H9 (cell line): ENCODE data around the gene INTS15. TPM values are rescaled to one million over a fixed set of nuclear protein-coding genes. Genes with fewer than 3 reads are reported as not detected.

Experiments used
- DNase-seq: peaks from one replicate; pipeline ENCODE4 v3.0.0-alpha.2; 2017
- H2AFZ ChIP-seq: one replicate; pipeline ENCODE4 v1.6.1; 2013; ENCODE audit warnings: mild to moderate bottlenecking, low read length, control low read depth, moderate library complexity
- H2AK5ac ChIP-seq: 2 replicates; pipeline ENCODE4 v1.6.1; 2013; ENCODE audit warnings: low read length, control low read depth, mixed read lengths; ENCODE audit not compliant: insufficient read length
- H2BK120ac ChIP-seq: one replicate; pipeline ENCODE4 v1.6.1; 2013; ENCODE audit warnings: low read depth, mild to moderate bottlenecking, low read length, control low read depth, inconsistent platforms; ENCODE audit not compliant: poor library complexity, severe bottlenecking
- H2BK12ac ChIP-seq: 2 replicates; pipeline ENCODE4 v1.6.1; 2013; ENCODE audit warnings: low read length, control low read depth, mixed read lengths, low read depth; ENCODE audit not compliant: insufficient read length
- H2BK15ac ChIP-seq: 2 replicates; pipeline ENCODE4 v1.6.1; 2013; ENCODE audit warnings: low read depth, low read length, control low read depth
- H2BK20ac ChIP-seq: one replicate; pipeline ENCODE4 v1.6.1; 2013; ENCODE audit warnings: low read depth, mild to moderate bottlenecking, low read length, control low read depth, inconsistent platforms; ENCODE audit not compliant: poor library complexity, severe bottlenecking
- H2BK5ac ChIP-seq: 2 replicates; pipeline ENCODE4 v1.6.1; 2013; ENCODE audit warnings: low read length, control low read depth, mixed read lengths; ENCODE audit not compliant: insufficient read length
- H3K14ac ChIP-seq: 2 replicates; pipeline ENCODE4 v1.6.1; 2013; ENCODE audit warnings: low read length, control low read depth; ENCODE audit not compliant: insufficient read depth
- H3K18ac ChIP-seq: 2 replicates; pipeline ENCODE4 v1.6.1; 2013; ENCODE audit warnings: low read depth, mild to moderate bottlenecking, mixed read lengths, low read length, control low read depth; ENCODE audit not compliant: insufficient read length
- H3K23ac ChIP-seq: 2 replicates; pipeline ENCODE4 v1.6.1; 2013; ENCODE audit warnings: low read length, control low read depth, mixed read lengths, low read depth; ENCODE audit not compliant: insufficient read length
- H3K23me2 ChIP-seq: 2 replicates; pipeline ENCODE4 v1.6.1; 2013; ENCODE audit warnings: low read depth, mild to moderate bottlenecking, mixed read lengths, low read length, control low read depth; ENCODE audit not compliant: insufficient read length, poor library complexity, severe bottlenecking
- H3K27ac ChIP-seq: 2 replicates; pipeline ENCODE4 v1.5.1; 2013; ENCODE audit warnings: low read length, control low read depth, mixed read lengths, low read depth; ENCODE audit not compliant: insufficient read length
- H3K27me3 ChIP-seq: 2 replicates; pipeline ENCODE4 v1.6.1; 2013; ENCODE audit warnings: low read length, control low read depth, inconsistent platforms; ENCODE audit not compliant: insufficient read depth
- H3K4ac ChIP-seq: 2 replicates; pipeline ENCODE4 v1.6.1; 2013; ENCODE audit warnings: low read depth, mild to moderate bottlenecking, control low read depth, inconsistent platforms, low read length, moderate library complexity
- H3K4me1 ChIP-seq: 2 replicates; pipeline ENCODE4 v1.6.1; 2013; ENCODE audit warnings: low read length, control low read depth, inconsistent platforms; ENCODE audit not compliant: insufficient read depth
- H3K4me2 ChIP-seq: 2 replicates; pipeline ENCODE4 v1.6.1; 2013; ENCODE audit warnings: low read length, control low read depth, mixed read lengths; ENCODE audit not compliant: insufficient read length, insufficient read depth
- H3K56ac ChIP-seq: 2 replicates; pipeline ENCODE4 v1.6.1; 2013; ENCODE audit warnings: low read depth, mild to moderate bottlenecking, mixed read lengths, low read length, control low read depth; ENCODE audit not compliant: insufficient read length
- H3K79me1 ChIP-seq: 2 replicates; pipeline ENCODE4 v1.6.1; 2013; ENCODE audit warnings: low read depth, mild to moderate bottlenecking, moderate library complexity, low read length, control low read depth, inconsistent platforms; ENCODE audit not compliant: insufficient read depth, poor library complexity, severe bottlenecking
- H3K79me2 ChIP-seq: 2 replicates; pipeline ENCODE4 v1.6.1; 2013; ENCODE audit warnings: low read length, control low read depth, inconsistent platforms; ENCODE audit not compliant: insufficient read depth
- H3K9ac ChIP-seq: 2 replicates; pipeline ENCODE4 v1.6.1; 2013; ENCODE audit warnings: low read length, control low read depth, mixed read lengths; ENCODE audit not compliant: insufficient read length; ENCODE audit errors: extremely low read depth
- H3K9me3 ChIP-seq: one replicate; pipeline ENCODE4 v1.6.1; 2013; ENCODE audit warnings: low read depth, low read length, inconsistent platforms; ENCODE audit not compliant: control insufficient read depth
- H3T11ph ChIP-seq: one replicate; pipeline ENCODE4 v1.6.1; 2013; ENCODE audit warnings: mild to moderate bottlenecking, low read length, control low read depth, inconsistent platforms
- H4K20me1 ChIP-seq: one replicate; pipeline ENCODE4 v1.6.1; 2013; ENCODE audit not compliant: control insufficient read depth, insufficient read length, insufficient read depth
- H4K5ac ChIP-seq: 2 replicates; pipeline ENCODE4 v1.6.1; 2013; ENCODE audit warnings: low read depth, mild to moderate bottlenecking, mixed read lengths, low read length, control low read depth; ENCODE audit not compliant: insufficient read length
- H4K8ac ChIP-seq: replicated peaks from 2 replicates; pipeline ENCODE4 v1.6.1; 2013; ENCODE audit warnings: low read length, control low read depth, mixed read lengths, low read depth; ENCODE audit not compliant: insufficient read length
- H4K91ac ChIP-seq: 2 replicates; pipeline ENCODE4 v1.6.1; 2013; ENCODE audit warnings: low read depth, mild to moderate bottlenecking, moderate library complexity, mixed read lengths, low read length, control low read depth; ENCODE audit not compliant: insufficient read length
- H3K27ac Mint-ChIP-seq, 3 experiments: 2 replicates in 2 of 3; 3 replicates in 1 of 3; pipeline ENCODE4 v1.8.0; 2020 to 2021; ENCODE audit warnings: mixed read lengths in 3 of 3, mild to moderate bottlenecking in 1 of 3, moderate library complexity in 1 of 3
- H3K27me3 Mint-ChIP-seq: 2 replicates; pipeline ENCODE4 v1.8.0; 2021; ENCODE audit warnings: low read depth, mild to moderate bottlenecking, moderate library complexity, mixed read lengths
- H3K36me3 Mint-ChIP-seq, 3 experiments: 2 replicates in 2 of 3; 3 replicates in 1 of 3; pipeline ENCODE4 v1.8.0; 2020 to 2021; ENCODE audit warnings: low read depth in 3 of 3, mixed read lengths in 3 of 3; ENCODE audit not compliant: insufficient read depth in 1 of 3
- H3K4me1 Mint-ChIP-seq, 2 experiments: 2 replicates each; pipeline ENCODE4 v1.8.0; 2020; ENCODE audit warnings: mixed read lengths in 2 of 2
- H3K4me3 Mint-ChIP-seq, 2 experiments: 2 replicates in 1 of 2; 3 replicates in 1 of 2; pipeline ENCODE4 v1.8.0; 2020 to 2021; ENCODE audit warnings: mild to moderate bottlenecking in 2 of 2, mixed read lengths in 2 of 2, moderate library complexity in 1 of 2
- H3K9me3 Mint-ChIP-seq, 2 experiments: 2 replicates in 1 of 2; 3 replicates in 1 of 2; pipeline ENCODE4 v1.8.0; 2020; ENCODE audit warnings: mild to moderate bottlenecking in 2 of 2, mixed read lengths in 2 of 2, moderate library complexity in 1 of 2
- CTCF ChIP-seq: fragments of 200-600 bp; sonication (generic); conservative IDR thresholded peaks from 3 replicates; pipeline ENCODE4 v1.8.0; 2021; ENCODE audit warnings: antibody characterized with exemption, mild to moderate bottlenecking
- WGBS: extraction: QIAGEN DNeasy Blood & Tissue Kit; methylation state at CpG from one replicate; pipeline ENCODE4 v1.1.7; 2013; ENCODE audit warnings: missing lambda C conversion rate, low lambda C conversion rate, mixed read lengths; ENCODE audit not compliant: insufficient read length; ENCODE audit errors: extremely low coverage; 5-methylcytosine and 5-hydroxymethylcytosine counted together
- total RNA-seq: library from RNA; stranded (reverse); gene quantifications from 2 replicates; pipeline ENCODE4 v1.2.1, GENCODE V29; 2021

The INTS15 gene
- total RNA-seq, 1 experiment from 2014 or later, result 42.9 TPM

GRCh38 chr7:6656413-6656812, 66.6 kb downstream of the INTS15 start:
- no peaks in the 10 kb centered on the region for H4K20me1 ChIP-seq
- H3K4me2 ChIP-seq, result no peak overlapping the region
- H3K27me3 ChIP-seq, result no peaks in the 10 kb centered on the region
- no peak overlapping the region for H2BK120ac ChIP-seq
- no peak for DNase-seq
- Mint-ChIP-seq H3K27me3 (no peaks in the 10 kb centered on the region), H3K27ac (no peak overlapping the region), H3K4me1 (peaks cover 13 to 17% of the 10 kb centered on the region in 2 experiments), H3K9me3 (no peaks in the 10 kb centered on the region; a peak in 2 of 5 replicates), H3K36me3 (peaks cover 9 to 16% (median 12%) of the 10 kb centered on the region in 3 experiments), H3K4me3 (no peak overlapping the region)
- H3K18ac ChIP-seq, result no peak overlapping the region
- no peak overlapping the region for H3K27ac ChIP-seq
- H3K9me3 ChIP-seq, result no peaks in the 10 kb centered on the region
- no peaks in the 10 kb centered on the region for H3K23me2 ChIP-seq
- H2BK15ac ChIP-seq, result no peak overlapping the region
- no peak overlapping the region; the same call in 1 of the 2 replicates for H3K14ac ChIP-seq
- H2BK20ac ChIP-seq, result no peak overlapping the region
- no peak overlapping the region for H4K91ac ChIP-seq
- no peak overlapping the region for H4K5ac ChIP-seq
- no peak overlapping the region for H4K8ac ChIP-seq
- H2BK5ac ChIP-seq, result no peak overlapping the region
- no peak overlapping the region for H3K4ac ChIP-seq
- WGBS, result no CpG with 5 or more reads among the region's 9 CpGs
- H2AK5ac ChIP-seq, result no peak overlapping the region
- no peak overlapping the region for H3T11ph ChIP-seq
- H3K23ac ChIP-seq, result no peak overlapping the region
- H3K56ac ChIP-seq, result no peak overlapping the region
- no peak for TF ChIP-seq CTCF
- H2AFZ ChIP-seq, result no peak overlapping the region
- no peaks in the 10 kb centered on the region for H3K4me1 ChIP-seq
- H3K79me1 ChIP-seq, result no peaks in the 10 kb centered on the region
- H2BK12ac ChIP-seq, result no peak overlapping the region
- H3K79me2 ChIP-seq, result no peaks in the 10 kb centered on the region
- no peak overlapping the region for H3K9ac ChIP-seq

Other genes starting within 250 kb of the INTS15 start
- gene FAM220A, start 241.1 kb upstream of the INTS15 start, total RNA-seq, result 15.0 and 17.3 TPM in 2 replicates
- 245 and 255 TPM in 2 replicates for gene RAC1, start 215.5 kb upstream of the INTS15 start, total RNA-seq
- gene DAGLB, start 142.1 kb upstream of the INTS15 start, total RNA-seq, result 41.9 and 46.4 TPM in 2 replicates
- gene KDELR2, start 105.9 kb upstream of the INTS15 start, total RNA-seq, result 86.5 and 91.8 TPM in 2 replicates
- 1.7 TPM in 2 replicates for gene GRID2IP, start 38.6 kb upstream of the INTS15 start, total RNA-seq
- 58.9 and 62.0 TPM in 2 replicates for gene ZDHHC4, start 12.6 kb upstream of the INTS15 start, total RNA-seq
- 9.3 and 9.6 TPM in 2 replicates for gene ZNF853, start 25.6 kb downstream of the INTS15 start, total RNA-seq
- 22.2 and 23.4 TPM in 2 replicates for gene ZNF316, start 47.3 kb downstream of the INTS15 start, total RNA-seq
- 19.1 and 19.4 TPM in 2 replicates for gene ZNF12, start 116.9 kb downstream of the INTS15 start, total RNA-seq
- 0.33 and 0.39 TPM in 2 replicates for gene RSPH10B2, start 164.1 kb downstream of the INTS15 start, total RNA-seq
- gene CCZ1B, start 236.3 kb downstream of the INTS15 start, total RNA-seq, result 62.6 and 77.0 TPM in 2 replicates